Smooth muscle cell (in vitro differentiated cells): Measurements from ENCODE around the gene PLCB4. TPM values are rescaled to one million over a fixed set of nuclear protein-coding genes. Genes with fewer than 3 reads are reported as not detected.

Source experiments
- DNase-seq: peaks from one replicate; lab custom pipeline; 2025; ENCODE audit not compliant: unreplicated experiment; lab: John Stamatoyannopoulos, UW
- H2AFZ ChIP-seq: fragments of 200-600 bp; sonication (generic); 2 replicates; pipeline ENCODE4 v1.6.0; 2016; ENCODE audit warnings: antibody characterized with exemption, low read depth, mild to moderate bottlenecking
- H3F3A ChIP-seq: fragments of 200-600 bp; sonication (generic); 2 replicates; pipeline ENCODE4 v1.6.0; 2017; ENCODE audit warnings: antibody characterized with exemption, low read depth
- H3K27ac ChIP-seq: fragments of 200-600 bp; sonication (generic); 2 replicates; pipeline ENCODE4 v1.5.1; 2016; ENCODE audit warnings: low read depth, mild to moderate bottlenecking
- H3K27me3 ChIP-seq: fragments of 200-600 bp; sonication (generic); 2 replicates; pipeline ENCODE4 v1.6.1; 2016; ENCODE audit warnings: low read depth, mild to moderate bottlenecking
- H3K36me3 ChIP-seq: fragments of 200-600 bp; sonication (generic); 2 replicates; pipeline ENCODE4 v1.5.1; 2016; ENCODE audit warnings: low read depth
- H3K4me1 ChIP-seq: fragments of 200-600 bp; sonication (generic); 2 replicates; pipeline ENCODE4 v1.5.1; 2016; ENCODE audit warnings: low read depth
- H3K4me2 ChIP-seq: fragments of 200-600 bp; sonication (generic); 2 replicates; pipeline ENCODE4 v1.6.0; 2016; ENCODE audit warnings: mild to moderate bottlenecking
- H3K4me3 ChIP-seq: fragments of 200-600 bp; sonication (generic); 2 replicates; pipeline ENCODE4 v1.5.1; 2016; ENCODE audit warnings: mild to moderate bottlenecking
- H3K79me2 ChIP-seq: fragments of 200-600 bp; sonication (generic); 2 replicates; pipeline ENCODE4 v1.6.0; 2016; ENCODE audit warnings: low read depth, mild to moderate bottlenecking
- H3K9ac ChIP-seq: fragments of 200-600 bp; sonication (generic); 2 replicates; pipeline ENCODE4 v1.6.0; 2016; ENCODE audit warnings: low read depth
- H3K9me3 ChIP-seq: fragments of 200-600 bp; sonication (generic); replicated peaks from 2 replicates; pipeline ENCODE4 v1.5.1; 2016; ENCODE audit warnings: low read depth
- H4K20me1 ChIP-seq: fragments of 200-600 bp; sonication (generic); 2 replicates; pipeline ENCODE4 v1.6.0; 2016; ENCODE audit warnings: low read depth
- CTCF ChIP-seq: fragments of 200-600 bp; sonication (generic); IDR thresholded peaks from 2 replicates; pipeline ENCODE4 v1.5.1; 2017; ENCODE audit warnings: borderline replicate concordance, mild to moderate bottlenecking, antibody characterized with exemption; ENCODE audit not compliant: insufficient read depth, poor library complexity, severe bottlenecking
- WGBS: methylation state at CpG from one replicate; pipeline ENCODE4 v1.1.7; 2016; ENCODE audit warnings: low lambda C conversion rate; 5-methylcytosine and 5-hydroxymethylcytosine counted together
- polyA plus RNA-seq: library from polyadenylated mRNA; unstranded; fragments of >200 nt; fragmentation: Nextera tagmentation; extraction: Ambion mirVana; gene quantifications from 2 replicates; pipeline ENCODE4 v1.2.1, GENCODE V29; 2016
- total RNA-seq: library from RNA; depleted of rRNA; stranded (reverse); fragments of >200 nt; gene quantifications from 2 replicates; pipeline ENCODE4 v1.2.3, GENCODE V29; 2014

PLCB4 gene
- total and polyA plus RNA-seq, 2 experiments from 2014 or later, result 3.0 to 5.3 TPM

GRCh38 chr20:9117548-9117947 is 48.7 kb downstream of the PLCB4 start:
- H3K79me2 ChIP-seq, result no peaks in the 10 kb centered on the region
- no peaks in the 10 kb centered on the region for H3K36me3 ChIP-seq
- no peak overlapping the region for H3K27ac ChIP-seq
- TF ChIP-seq CTCF, result no peak
- H3K4me2 ChIP-seq, result no peak overlapping the region
- no peaks in the 10 kb centered on the region for H3K9me3 ChIP-seq
- H3K4me3 ChIP-seq, result no peak overlapping the region
- H3F3A ChIP-seq, result no peaks in the 10 kb centered on the region
- H2AFZ ChIP-seq, result no peak overlapping the region
- no peaks in the 10 kb centered on the region for H3K4me1 ChIP-seq
- no peak overlapping the region for H3K9ac ChIP-seq
- 98% methylated on average over 3 of the region's 3 CpGs for WGBS
- no peaks in the 10 kb centered on the region for H4K20me1 ChIP-seq
- no peak for DNase-seq
- H3K27me3 ChIP-seq, result no peaks in the 10 kb centered on the region

GRCh38 chr20:9119776-9120175 is 50.9 kb downstream of the PLCB4 start:
- no peak overlapping the region for H3K4me2 ChIP-seq
- no peaks in the 10 kb centered on the region for H3K36me3 ChIP-seq
- no peaks in the 10 kb centered on the region for H4K20me1 ChIP-seq
- no peak overlapping the region for H3K9ac ChIP-seq
- no peaks in the 10 kb centered on the region for H3K79me2 ChIP-seq
- H2AFZ ChIP-seq, result no peak overlapping the region
- no peaks in the 10 kb centered on the region for H3K4me1 ChIP-seq
- DNase-seq, result no peak
- TF ChIP-seq CTCF, result no peak
- H3F3A ChIP-seq, result no peaks in the 10 kb centered on the region
- WGBS, result 75% methylated on average over 7 of the region's 7 CpGs
- H3K27ac ChIP-seq, result no peak overlapping the region
- no peaks in the 10 kb centered on the region for H3K9me3 ChIP-seq
- no peaks in the 10 kb centered on the region for H3K27me3 ChIP-seq
- no peak overlapping the region for H3K4me3 ChIP-seq

DNA sequence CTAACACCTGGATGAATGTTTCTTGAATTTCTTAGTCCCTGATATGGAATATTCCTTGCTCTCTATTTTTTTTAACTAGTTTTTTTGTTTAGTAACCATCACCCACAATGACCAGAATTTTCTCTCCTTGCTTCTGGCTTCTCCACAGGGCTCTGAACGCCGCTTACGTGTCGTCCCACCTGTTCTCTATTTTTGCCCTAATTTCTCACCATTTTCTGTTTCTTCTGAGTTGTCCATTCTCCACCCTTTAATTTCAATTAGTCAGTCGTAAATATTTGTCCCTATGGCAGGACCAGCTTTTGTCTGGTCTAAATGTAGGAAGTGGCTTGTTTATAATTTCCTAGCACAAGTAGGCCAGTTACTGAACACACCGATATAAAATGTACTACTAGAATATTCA is 52.3 kb downstream of the PLCB4 start:
- H3K4me1 ChIP-seq, result no peaks in the 10 kb centered on the region
- no peak overlapping the region for H3K27ac ChIP-seq
- WGBS, result 99% methylated on average over 6 of the region's 6 CpGs
- H3K79me2 ChIP-seq, result no peaks in the 10 kb centered on the region
- no peak overlapping the region for H3K9ac ChIP-seq
- no peaks in the 10 kb centered on the region for H3K27me3 ChIP-seq
- H3K4me3 ChIP-seq, result no peak overlapping the region
- H2AFZ ChIP-seq, result no peak overlapping the region
- H3F3A ChIP-seq, result no peaks in the 10 kb centered on the region
- no peaks in the 10 kb centered on the region for H3K36me3 ChIP-seq
- TF ChIP-seq CTCF, result no peak
- H3K9me3 ChIP-seq, result no peaks in the 10 kb centered on the region
- H4K20me1 ChIP-seq, result no peaks in the 10 kb centered on the region
- no peak overlapping the region for H3K4me2 ChIP-seq
- no peak for DNase-seq

GRCh38 chr20:9122571-9122970 is 53.7 kb downstream of the PLCB4 start:
- Histone ChIP-seq H3K27ac (no peak overlapping the region), H3K36me3 (no peaks in the 10 kb centered on the region), H3K79me2 (no peaks in the 10 kb centered on the region), H3K4me3 (no peak overlapping the region), H4K20me1 (no peaks in the 10 kb centered on the region), H3K9me3 (no peaks in the 10 kb centered on the region), H3K4me1 (no peaks in the 10 kb centered on the region), H3K27me3 (no peaks in the 10 kb centered on the region), H3K4me2 (no peak overlapping the region), H3F3A (no peaks in the 10 kb centered on the region), H3K9ac (no peak overlapping the region), H2AFZ (no peak overlapping the region)
- WGBS, result 100% methylated on average over 2 of the region's 2 CpGs
- DNase-seq, result no peak
- TF ChIP-seq CTCF, result no peak
